Activated T-helper 2 cell treated with anti-CD3 and anti-CD28 coated beads, Interferon-gamma antibody, Interleukin-2, Interleukin-4, amounts not matched to agents 10 μg/mL and 5 μg/mL and 100 μg/mL, durations not matched to agents 14 hours and 24 hours and 36 hours (primary cell): ENCODE measurements around the gene AOPEP. TPM values are rescaled to one million over a fixed set of nuclear protein-coding genes. Genes with fewer than 3 reads are reported as not detected.

ENCODE experiments used
- DNase-seq: peaks from one replicate; pipeline ENCODE4 v3.0.0; 2021; ENCODE audit warnings: low spot score
- H3K27ac Mint-ChIP-seq: one replicate; pipeline ENCODE4 v1.8.0; 2021; ENCODE audit warnings: mixed read lengths
- H3K27me3 Mint-ChIP-seq: one replicate; pipeline ENCODE4 v1.8.0; 2021; ENCODE audit warnings: low read depth, mixed read lengths
- H3K36me3 Mint-ChIP-seq: one replicate; pipeline ENCODE4 v1.8.0; 2021; ENCODE audit warnings: low read depth, mixed read lengths
- H3K4me1 Mint-ChIP-seq: one replicate; pipeline ENCODE4 v1.8.0; 2021; ENCODE audit warnings: low read depth, mixed read lengths
- H3K4me3 Mint-ChIP-seq: one replicate; pipeline ENCODE4 v1.8.0; 2021; ENCODE audit warnings: low read depth, mild to moderate bottlenecking, moderate library complexity, mixed read lengths
- H3K9me3 Mint-ChIP-seq: one replicate; pipeline ENCODE4 v1.8.0; 2021; ENCODE audit warnings: mixed read lengths
- intact Hi-C: fragments of 100-400 bp; cut with micrococcal nuclease; formaldehyde crosslinking; loops from one replicate; pipeline ENCODE4 v1.15.1; 2023
- total RNA-seq: library from RNA; stranded (reverse); gene quantifications from 2 replicates; pipeline ENCODE4 v1.2.3, GENCODE V29; 2022

Gene AOPEP
- total RNA-seq, 1 donor from 2014 or later: 24.6 TPM

DNA sequence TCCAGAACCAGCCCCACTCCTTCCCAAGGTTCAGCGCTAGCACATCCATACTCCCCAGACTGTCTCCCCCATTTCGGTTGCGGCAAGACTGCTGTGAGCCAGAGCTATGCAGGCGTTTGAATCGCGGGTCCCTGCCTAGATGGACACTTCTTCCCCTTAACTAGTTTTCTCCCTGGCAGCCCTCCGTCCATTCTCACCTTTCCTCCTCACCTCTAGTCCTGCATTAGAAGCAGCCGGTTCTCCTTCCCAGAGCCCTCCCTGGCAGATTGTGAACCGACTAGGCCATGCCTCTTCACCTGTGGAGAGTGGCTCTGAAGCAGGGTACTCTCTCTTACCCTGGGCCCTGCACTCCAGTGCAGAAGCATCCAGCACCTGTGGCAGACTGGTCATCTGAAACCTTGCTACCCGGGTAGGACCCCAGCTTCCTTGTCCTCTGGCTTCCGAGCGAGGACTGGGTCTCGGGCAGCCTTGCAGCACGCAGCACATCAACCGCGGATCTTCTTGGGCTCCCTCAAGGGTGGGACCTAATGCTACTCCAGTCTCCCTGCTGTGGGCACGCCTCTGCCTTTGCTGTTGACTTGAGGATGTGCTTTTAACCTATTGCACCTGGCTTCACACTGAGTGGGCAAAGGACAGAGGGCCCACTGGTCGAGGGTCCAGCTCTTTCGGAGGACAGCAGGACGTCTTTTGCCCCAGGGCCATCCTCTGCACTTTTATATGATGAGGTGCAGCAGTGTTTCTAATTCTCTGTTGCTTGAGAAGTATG lies 183.6 kb downstream of the AOPEP start:
- no peaks in the 10 kb centered on the region for H3K27me3 Mint-ChIP-seq
- DNase-seq: no peak
- H3K4me3 Mint-ChIP-seq: no peak overlapping the region
- peaks cover 2% of the 10 kb centered on the region for H3K4me1 Mint-ChIP-seq
- intact Hi-C loops: no loop called here
- no peaks in the 10 kb centered on the region for H3K36me3 Mint-ChIP-seq
- H3K9me3 Mint-ChIP-seq: no peaks in the 10 kb centered on the region
- no peak overlapping the region for H3K27ac Mint-ChIP-seq

DNA sequence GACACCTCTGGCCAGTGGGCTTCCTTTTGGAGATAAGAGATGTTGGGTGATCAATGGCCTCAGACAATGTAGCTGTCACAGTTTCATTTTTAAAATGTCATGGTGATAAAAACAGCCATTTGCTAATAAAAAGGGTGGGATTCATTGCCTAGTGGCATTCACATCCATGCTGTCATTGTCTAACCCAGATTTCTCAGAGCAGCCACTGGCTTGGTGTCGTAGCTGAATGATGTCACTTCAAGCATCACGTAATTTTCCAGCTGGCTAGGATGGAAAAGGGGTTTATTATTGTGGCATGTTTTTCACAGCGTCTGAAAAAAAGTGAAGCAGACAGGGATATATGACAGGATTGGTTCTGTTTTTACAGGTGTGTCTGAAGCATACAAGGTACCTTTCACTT lies 184.7 kb downstream of the AOPEP start:
- H3K36me3 Mint-ChIP-seq: no peaks in the 10 kb centered on the region
- peaks cover 2% of the 10 kb centered on the region for H3K4me1 Mint-ChIP-seq
- no peak overlapping the region for H3K27ac Mint-ChIP-seq
- H3K4me3 Mint-ChIP-seq: no peak overlapping the region
- H3K27me3 Mint-ChIP-seq: no peaks in the 10 kb centered on the region
- no peak for DNase-seq
- intact Hi-C loops: no loop called here
- H3K9me3 Mint-ChIP-seq: no peaks in the 10 kb centered on the region

GRCh38 chr9:94911986-94912635 lies 185.6 kb downstream of the AOPEP start:
- no peaks in the 10 kb centered on the region for H3K36me3 Mint-ChIP-seq
- peaks cover 2% of the 10 kb centered on the region for H3K4me1 Mint-ChIP-seq
- no peak overlapping the region for H3K27ac Mint-ChIP-seq
- no peak overlapping the region for H3K4me3 Mint-ChIP-seq
- no peaks in the 10 kb centered on the region for H3K9me3 Mint-ChIP-seq
- H3K27me3 Mint-ChIP-seq: no peaks in the 10 kb centered on the region
- intact Hi-C loops: no loop called here
- no peak for DNase-seq

GRCh38 chr9:94912700-94913249 lies 186.3 kb downstream of the AOPEP start:
- intact Hi-C loops: no loop called here
- Mint-ChIP-seq H3K4me3 (no peak overlapping the region), H3K27ac (no peak overlapping the region)

DNA sequence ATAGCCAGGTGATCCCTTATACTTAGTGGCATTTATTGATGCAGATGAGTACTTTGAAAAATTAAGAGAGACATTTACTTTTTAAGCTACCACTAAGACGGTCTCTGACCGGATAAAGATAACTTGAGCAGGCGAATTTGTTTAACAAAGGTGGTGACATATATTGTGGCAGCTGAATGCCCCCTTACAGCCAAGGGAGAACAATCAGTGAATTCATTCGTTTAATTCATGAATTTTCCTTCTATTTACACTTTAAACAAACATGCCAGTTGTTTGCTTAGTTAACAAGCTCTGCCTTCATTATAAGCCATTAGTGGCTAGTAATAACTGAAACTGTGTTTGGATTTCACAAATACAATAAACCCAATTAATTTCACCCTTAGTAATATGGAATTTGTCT lies 187.1 kb downstream of the AOPEP start:
- Mint-ChIP-seq H3K4me3 (no peak overlapping the region), H3K27me3 (no peaks in the 10 kb centered on the region), H3K9me3 (no peaks in the 10 kb centered on the region), H3K36me3 (no peaks in the 10 kb centered on the region), H3K27ac (no peak overlapping the region), H3K4me1 (peaks cover 2% of the 10 kb centered on the region)
- intact Hi-C loops: no loop called here
- no peak for DNase-seq

More at GRCh38 chr9:94912700-94913249, 186.3 kb downstream of the AOPEP start:
- no peaks in the 10 kb centered on the region for H3K9me3 Mint-ChIP-seq
- no peaks in the 10 kb centered on the region for H3K27me3 Mint-ChIP-seq
- H3K4me1 Mint-ChIP-seq: peaks cover 2% of the 10 kb centered on the region
- H3K36me3 Mint-ChIP-seq: no peaks in the 10 kb centered on the region
- no peak for DNase-seq

- DNase-seq: no peak
- no peak overlapping the region for H3K4me3 Mint-ChIP-seq
- no peak overlapping the region for H3K27ac Mint-ChIP-seq
- H3K9me3 Mint-ChIP-seq: no peaks in the 10 kb centered on the region
- no peaks in the 10 kb centered on the region for H3K4me1 Mint-ChIP-seq
- intact Hi-C loops: no loop called here
- no peaks in the 10 kb centered on the region for H3K27me3 Mint-ChIP-seq
- no peaks in the 10 kb centered on the region for H3K36me3 Mint-ChIP-seq
Measured at GRCh38 chr9:94915476-94916450, 189.3 kb downstream of the AOPEP start.

DNA sequence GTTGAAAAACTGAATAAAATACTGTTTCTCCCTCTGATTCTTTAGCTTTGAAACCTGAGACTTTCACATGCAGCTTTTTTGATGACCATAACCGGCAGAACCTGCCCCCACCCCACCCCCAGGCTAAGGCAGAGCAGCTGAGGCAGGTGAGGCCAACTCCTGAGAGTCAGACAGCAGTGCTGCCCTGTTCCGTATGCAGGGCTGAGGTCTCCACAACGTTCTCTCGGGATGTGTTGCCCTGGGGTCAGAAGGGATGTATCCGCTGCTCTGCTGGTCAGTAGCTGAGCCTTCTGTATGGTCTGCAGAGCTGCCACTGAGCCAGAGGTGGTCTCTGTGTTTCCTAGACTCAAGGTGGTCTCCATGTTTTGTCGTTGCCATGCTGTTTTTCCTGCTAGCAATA lies 190.5 kb downstream of the AOPEP start:
- Mint-ChIP-seq H3K4me1 (no peaks in the 10 kb centered on the region), H3K9me3 (no peaks in the 10 kb centered on the region), H3K27me3 (peaks cover 2% of the 10 kb centered on the region), H3K27ac (no peak overlapping the region), H3K36me3 (no peaks in the 10 kb centered on the region), H3K4me3 (no peak overlapping the region)
- DNase-seq: no peak
- intact Hi-C loops: no loop called here

DNA sequence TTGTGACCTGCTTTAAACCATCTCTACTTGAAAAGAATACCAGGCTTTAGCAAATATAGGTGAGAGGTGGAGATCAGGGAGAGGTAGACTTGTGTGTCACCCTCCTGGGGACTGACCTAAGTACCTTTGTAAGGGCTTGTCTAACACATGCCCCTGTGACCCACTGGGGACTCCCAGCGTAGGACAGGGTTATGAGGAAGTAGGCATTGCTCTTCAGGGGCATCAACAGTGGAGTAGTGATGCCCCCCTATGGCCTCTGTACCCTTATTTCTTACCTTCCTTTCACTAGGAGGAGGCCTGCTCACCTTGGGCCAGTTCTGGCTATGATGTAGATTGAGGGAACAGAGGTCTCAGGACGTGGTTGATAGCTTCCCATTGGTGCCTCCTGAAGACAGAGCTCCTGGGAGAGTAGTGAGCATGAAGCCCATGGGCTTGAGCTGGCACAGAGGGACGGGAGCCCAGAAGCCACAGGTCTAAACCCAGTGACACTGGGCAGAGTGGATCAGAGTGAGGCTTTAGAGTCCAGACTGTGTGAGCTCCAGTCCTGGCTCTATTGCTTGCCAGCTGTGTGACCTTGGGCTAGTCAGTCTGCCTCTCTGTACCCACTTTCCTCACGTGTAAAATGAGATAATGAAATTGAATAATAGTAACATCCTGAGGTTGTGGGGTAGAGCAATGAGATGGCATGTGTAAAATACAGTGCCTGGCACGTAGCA lies 191.7 kb downstream of the AOPEP start:
- intact Hi-C loops: no loop called here
- Mint-ChIP-seq H3K4me1 (no peaks in the 10 kb centered on the region), H3K27me3 (peaks cover 2% of the 10 kb centered on the region), H3K4me3 (no peak overlapping the region), H3K9me3 (no peaks in the 10 kb centered on the region), H3K36me3 (no peaks in the 10 kb centered on the region), H3K27ac (no peak overlapping the region)
- DNase-seq: no peak

GRCh38 chr9:94919376-94920098 lies 193.0 kb downstream of the AOPEP start:
- H3K4me1 Mint-ChIP-seq: no peaks in the 10 kb centered on the region
- H3K4me3 Mint-ChIP-seq: no peak overlapping the region
- H3K27me3 Mint-ChIP-seq: peaks cover 2% of the 10 kb centered on the region
- DNase-seq: no peak
- intact Hi-C loops: no loop called here
- no peaks in the 10 kb centered on the region for H3K36me3 Mint-ChIP-seq
- H3K9me3 Mint-ChIP-seq: no peaks in the 10 kb centered on the region
- no peak overlapping the region for H3K27ac Mint-ChIP-seq

DNA sequence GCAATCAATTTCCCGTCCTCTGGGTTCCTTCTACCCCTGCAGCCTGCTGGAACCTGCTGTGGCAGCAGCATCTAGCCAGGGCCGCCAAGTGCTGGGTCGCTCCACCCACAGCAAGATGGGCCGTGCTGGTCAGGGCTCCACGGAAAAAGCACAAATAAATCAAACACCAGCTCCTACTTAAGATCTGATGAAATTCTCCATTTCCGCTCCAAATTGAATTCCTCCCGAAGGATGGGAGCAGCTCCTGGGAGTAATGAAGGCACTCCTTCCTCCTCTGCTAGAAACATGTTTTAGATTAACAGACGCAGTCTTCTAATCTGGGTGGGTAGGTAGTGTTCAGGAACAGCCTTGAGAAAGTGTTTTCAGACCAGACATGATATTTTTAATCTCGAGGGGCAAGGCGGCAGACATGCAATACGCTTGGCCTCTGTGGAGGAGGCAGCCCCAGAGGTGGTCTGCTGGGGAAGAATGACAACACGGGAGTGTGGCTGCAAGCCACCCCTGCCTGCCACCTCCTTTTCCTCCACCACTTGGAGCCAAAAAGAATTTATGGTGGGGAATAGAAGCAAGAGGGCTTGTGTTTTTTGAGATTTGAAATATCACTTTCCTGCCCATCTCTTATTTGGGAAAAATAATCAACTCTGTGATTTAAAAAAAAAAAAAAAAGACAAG lies 194.1 kb downstream of the AOPEP start:
- no peak overlapping the region for H3K27ac Mint-ChIP-seq
- H3K4me3 Mint-ChIP-seq: no peak overlapping the region
- peaks cover 2% of the 10 kb centered on the region for H3K27me3 Mint-ChIP-seq
- no peaks in the 10 kb centered on the region for H3K4me1 Mint-ChIP-seq
- H3K9me3 Mint-ChIP-seq: no peaks in the 10 kb centered on the region
- H3K36me3 Mint-ChIP-seq: no peaks in the 10 kb centered on the region
- DNase-seq: no peak
- intact Hi-C loops: no loop called here

DNA sequence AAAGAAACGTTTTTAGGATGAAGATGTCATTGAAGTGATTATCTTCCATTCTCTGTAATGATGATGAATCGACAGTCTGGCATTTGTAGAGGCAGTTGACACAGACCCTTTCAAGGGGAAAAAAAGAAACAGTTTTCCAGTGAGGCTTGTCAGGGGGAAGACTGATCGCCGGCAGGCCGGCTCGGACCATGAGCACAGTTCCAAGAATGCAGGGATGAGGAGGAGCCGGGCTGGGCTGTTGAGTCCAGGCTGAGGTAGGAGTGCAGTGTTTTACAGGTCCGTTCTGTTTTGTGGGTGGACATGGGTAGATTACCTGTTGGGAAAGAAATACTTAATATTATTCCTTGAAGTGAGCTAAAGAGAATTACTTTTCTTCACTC lies 194.6 kb downstream of the AOPEP start:
- intact Hi-C loops: no loop called here
- Mint-ChIP-seq H3K9me3 (no peaks in the 10 kb centered on the region), H3K4me1 (no peaks in the 10 kb centered on the region), H3K36me3 (no peaks in the 10 kb centered on the region), H3K4me3 (no peak overlapping the region), H3K27me3 (peaks cover 2% of the 10 kb centered on the region), H3K27ac (no peak overlapping the region)
- DNase-seq: no peak
